Activated B cell treated with CpG ODN at 0.5 μM for 24 hours (primary cell): ENCODE data around the gene ADARB1. TPM values are rescaled to one million over a fixed set of nuclear protein-coding genes. Genes with fewer than 3 reads are reported as not detected.

Source experiments
- ATAC-seq: fragments of 200-7000 bp; cut with Tn5 transposase; one replicate; pipeline ENCODE4 v1.10.0; 2021; ENCODE audit warnings: low read depth, mild to moderate bottlenecking, moderate library complexity
- CTCF ChIA-PET: fragments of 350-600 bp; sonication (Branson Sonifier 250); formaldehyde crosslinking; loops from one replicate; lab custom pipeline; 2021; ENCODE audit warnings: antibody characterized with exemption; lab: Charles Lee
- POLR2A ChIA-PET: fragments of 350-600 bp; sonication (Branson Sonifier 250); formaldehyde crosslinking; loops from one replicate; lab custom pipeline; 2021; ENCODE audit warnings: antibody characterized with exemption; lab: Charles Lee
- DNase-seq: peaks from one replicate; pipeline ENCODE4 v3.0.0; 2022
- H3K27ac Mint-ChIP-seq: one replicate; pipeline ENCODE4 v1.8.0; 2020; ENCODE audit warnings: mixed read lengths
- H3K27me3 Mint-ChIP-seq: one replicate; pipeline ENCODE4 v1.8.0; 2021; ENCODE audit warnings: mixed read lengths
- H3K36me3 Mint-ChIP-seq: one replicate; pipeline ENCODE4 v1.8.0; 2021; ENCODE audit warnings: low read depth, mixed read lengths
- H3K4me1 Mint-ChIP-seq: one replicate; pipeline ENCODE4 v1.8.0; 2021; ENCODE audit warnings: mixed read lengths
- H3K4me3 Mint-ChIP-seq: one replicate; pipeline ENCODE4 v1.8.0; 2020; ENCODE audit warnings: mild to moderate bottlenecking, mixed read lengths
- H3K9me3 Mint-ChIP-seq: one replicate; pipeline ENCODE4 v1.8.0; 2020; ENCODE audit warnings: mixed read lengths
- CTCF ChIP-seq: fragments of 200-600 bp; IDR thresholded peaks from one replicate; pipeline ENCODE4 v1.8.0; 2022; ENCODE audit warnings: antibody characterized with exemption, mild to moderate bottlenecking
- intact Hi-C: fragments of 100-400 bp; cut with micrococcal nuclease; formaldehyde crosslinking; loops from one replicate; pipeline ENCODE4 v1.15.1; 2024
- total RNA-seq: library from RNA; stranded (reverse); gene quantifications from 2 replicates; pipeline ENCODE4 v1.2.3, GENCODE V29; 2022

ADARB1 gene
- total RNA-seq, 1 donor from 2014 or later: 22.6 TPM

GRCh38 chr21:45223236-45224185, 149.1 kb downstream of the ADARB1 start:
- no peaks in the 10 kb centered on the region for H3K27me3 Mint-ChIP-seq
- POLR2A ChIA-PET: no interaction called here

GRCh38 chr21:45224189-45224938, 150.0 kb downstream of the ADARB1 start:
- CTCF ChIA-PET: no interaction called here
- peaks cover 37% of the 10 kb centered on the region for H3K36me3 Mint-ChIP-seq
- H3K27me3 Mint-ChIP-seq: no peaks in the 10 kb centered on the region
- peak overlapping the region; percentile 48 for H3K4me3 Mint-ChIP-seq
- DNase-seq (no peak), ATAC-seq (peak; percentile 45)
- H3K27ac Mint-ChIP-seq: no peak overlapping the region
- intact Hi-C loops: no loop called here
- no peaks in the 10 kb centered on the region for H3K9me3 Mint-ChIP-seq
- POLR2A ChIA-PET: interaction anchor here (0.6 kb wide), 1 partner anchor 72 kb away, joined by 3 read pairs; no protein-coding TSS in a partner anchor
- peaks cover 31% of the 10 kb centered on the region for H3K4me1 Mint-ChIP-seq
- TF ChIP-seq CTCF: no peak

More at GRCh38 chr21:45223236-45224185, 149.1 kb downstream of the ADARB1 start:
- H3K27ac Mint-ChIP-seq: no peak overlapping the region
- H3K9me3 Mint-ChIP-seq: no peaks in the 10 kb centered on the region
- no peak overlapping the region for H3K4me3 Mint-ChIP-seq
- H3K4me1 Mint-ChIP-seq: peaks cover 31% of the 10 kb centered on the region
- peaks cover 40% of the 10 kb centered on the region for H3K36me3 Mint-ChIP-seq
- ATAC-seq: no peak
- no peak for TF ChIP-seq CTCF
- intact Hi-C loops: no loop called here
- CTCF ChIA-PET: no interaction called here
- DNase-seq: no peak

- ATAC-seq (no peak), DNase-seq (no peak)
- peaks cover 31% of the 10 kb centered on the region for H3K4me1 Mint-ChIP-seq
- no peak for TF ChIP-seq CTCF
- ChIA-PET CTCF (no interaction called here), POLR2A (interaction anchor here (0.6 kb wide), 1 partner anchor 72 kb away, joined by 3 read pairs; no protein-coding TSS in a partner anchor)
- intact Hi-C loops: no loop called here
- H3K27me3 Mint-ChIP-seq: no peaks in the 10 kb centered on the region
- no peak overlapping the region for H3K27ac Mint-ChIP-seq
- H3K9me3 Mint-ChIP-seq: no peaks in the 10 kb centered on the region
- H3K4me3 Mint-ChIP-seq: no peak overlapping the region
- H3K36me3 Mint-ChIP-seq: peaks cover 32% of the 10 kb centered on the region
These were observed 150.8 kb downstream of the ADARB1 start for GRCh38 chr21:45225041-45225740.

- CTCF ChIA-PET: no interaction called here
These were observed 151.5 kb downstream of the ADARB1 start for GRCh38 chr21:45225741-45226327.

More at GRCh38 chr21:45225741-45226327, 151.5 kb downstream of the ADARB1 start:
- Mint-ChIP-seq H3K4me1 (peaks cover 31% of the 10 kb centered on the region), H3K27ac (peak overlapping the region; percentile 21), H3K27me3 (no peaks in the 10 kb centered on the region), H3K4me3 (no peak overlapping the region), H3K9me3 (no peaks in the 10 kb centered on the region), H3K36me3 (peaks cover 25% of the 10 kb centered on the region)
- DNase-seq (no peak), ATAC-seq (no peak)
- intact Hi-C loops: no loop called here
- POLR2A ChIA-PET: no interaction called here
- TF ChIP-seq CTCF: no peak
